Middle frontal gyrus (tissue), 1 donor: Measurements from ENCODE around the gene INAVA.

Experiments used
- DNase-seq: peaks from one replicate; pipeline ENCODE4 v3.0.0-alpha.2; 2015; ENCODE audit warnings: low spot score; ENCODE audit errors: extremely low spot score

INAVA gene

DNA sequence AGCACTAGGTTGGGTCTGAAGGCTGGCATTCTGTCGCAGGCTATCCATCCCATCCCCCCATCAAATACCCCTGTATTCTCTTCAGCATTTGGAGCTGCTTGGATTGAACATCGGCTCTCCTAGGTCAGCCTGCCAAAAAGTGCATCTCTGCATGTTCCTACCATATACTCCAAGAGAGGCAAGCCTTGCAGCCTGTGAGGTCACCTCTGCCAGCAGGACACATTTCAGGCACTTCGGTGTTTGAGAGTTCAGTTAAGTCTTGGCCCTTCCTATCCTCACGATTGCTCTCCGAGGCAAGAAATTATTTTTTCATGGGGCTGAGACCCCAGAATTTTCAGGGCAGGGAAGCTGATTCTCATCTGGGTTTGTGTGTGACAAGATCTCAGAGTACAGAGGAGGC is 19.3 kb upstream of the INAVA start:
- DNase-seq = no peak

- DNase-seq = no peak
Measured at GRCh38 chr1:200877010-200877409, 17.7 kb upstream of the INAVA start.

DNA sequence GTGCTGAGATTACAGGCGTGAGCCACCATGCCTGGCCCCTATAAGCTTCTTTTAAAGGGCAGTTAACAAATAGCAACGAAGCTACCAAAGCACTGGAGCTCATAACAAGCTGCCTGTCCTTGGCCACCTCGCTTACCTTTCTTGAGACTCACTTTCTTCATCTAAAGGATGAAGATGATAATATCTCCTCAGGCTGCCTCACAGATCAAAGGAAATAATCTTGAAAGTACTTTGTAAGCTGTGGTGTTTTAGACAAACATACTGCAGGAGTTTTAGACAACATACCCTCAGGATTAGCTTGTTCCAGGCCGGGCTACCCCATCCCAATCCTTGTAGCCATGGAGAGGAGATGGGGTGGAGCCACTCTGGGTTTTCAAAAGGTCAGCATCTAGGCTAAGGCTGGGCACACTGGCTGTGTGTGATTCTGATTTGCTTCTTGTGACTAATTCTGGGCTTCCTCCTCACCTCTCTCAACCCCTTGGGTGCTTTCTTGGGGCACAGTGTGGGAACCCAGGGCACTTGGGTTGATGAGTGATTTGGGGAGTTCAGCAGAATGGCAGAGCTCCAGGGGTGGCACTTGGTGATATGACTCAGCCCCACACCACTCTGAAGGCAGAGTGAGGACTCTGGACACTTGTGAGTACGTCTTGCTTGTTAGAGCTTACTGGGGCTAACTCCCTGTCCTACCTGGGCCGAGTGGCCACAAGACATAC is 16.7 kb upstream of the INAVA start:
- DNase-seq = no peak

DNA sequence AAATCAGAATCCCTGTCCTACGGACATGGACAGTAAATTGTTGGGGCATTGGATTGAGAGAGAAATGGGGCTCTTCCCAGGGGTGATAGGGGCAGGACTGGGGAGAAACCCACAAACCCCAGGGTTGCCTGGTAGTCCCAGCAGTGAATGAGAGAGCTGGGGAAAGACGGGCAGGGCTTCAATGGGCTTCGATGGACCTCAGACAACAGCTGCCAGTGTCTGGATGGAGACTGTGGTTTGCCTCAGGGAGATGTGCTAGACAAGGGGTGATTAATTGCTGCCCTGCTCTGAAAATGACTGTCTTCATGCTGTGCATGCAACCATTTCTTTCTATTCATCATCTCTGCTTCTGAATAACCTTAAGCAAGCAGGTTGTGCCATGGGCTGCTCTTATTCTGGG is 14.5 kb upstream of the INAVA start:
- no peak for DNase-seq

DNA sequence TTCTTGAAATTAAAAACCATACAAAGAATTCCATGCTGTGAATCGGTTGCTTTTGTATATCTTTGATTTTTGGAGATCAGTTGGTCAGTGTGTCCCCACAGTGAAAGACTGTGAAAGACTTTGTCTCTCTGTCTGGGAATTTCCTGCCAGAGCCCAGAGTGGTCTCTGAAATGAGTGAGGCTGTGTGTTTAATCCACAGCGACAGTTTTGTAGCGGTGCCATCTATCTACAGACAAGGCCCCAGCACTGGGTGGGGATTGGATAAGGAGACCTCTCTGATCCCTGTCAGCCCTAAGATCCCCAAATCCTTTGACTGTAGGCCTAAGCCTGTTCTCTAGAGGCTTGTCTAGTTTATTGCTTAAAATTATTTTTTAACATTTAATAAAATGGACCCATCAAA is 11.6 kb upstream of the INAVA start:
- no peak for DNase-seq

DNA sequence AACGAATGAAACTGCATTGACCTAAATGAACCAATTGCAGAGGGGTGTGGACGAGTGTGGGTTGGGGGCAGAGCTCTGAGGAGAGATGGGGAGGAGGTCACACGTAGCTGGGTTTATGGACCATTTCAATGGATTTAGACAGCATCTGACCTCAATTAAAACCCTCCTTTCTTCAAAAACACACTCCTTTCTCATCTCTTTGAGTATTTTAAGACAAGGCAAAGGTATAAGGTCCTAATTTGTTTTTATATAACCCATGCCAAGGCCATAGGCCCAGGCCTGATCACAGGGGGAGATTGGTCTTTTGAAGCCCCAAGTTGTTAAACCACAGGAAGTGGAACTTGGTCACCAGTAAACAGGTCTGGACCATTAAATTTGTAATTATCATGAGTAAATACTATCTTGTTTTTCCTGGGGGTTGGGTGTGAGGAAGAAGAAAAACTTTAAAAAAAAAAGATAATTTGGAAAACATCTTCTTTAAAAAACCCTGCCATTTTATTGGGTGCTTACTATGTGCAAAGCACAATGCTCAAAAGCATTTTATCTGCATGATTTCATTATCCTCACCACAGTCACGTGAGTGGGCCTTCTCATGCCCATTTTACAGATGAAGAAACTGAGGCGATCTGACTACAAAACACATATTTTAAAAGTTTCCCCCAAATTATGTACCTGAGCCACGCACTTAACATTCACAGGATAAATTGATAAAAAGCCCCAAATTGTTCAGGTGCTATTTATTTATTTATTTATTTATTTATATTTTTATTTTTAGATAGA is 8.9 kb upstream of the INAVA start:
- DNase-seq = no peak

GRCh38 chr1:200886594-200886993 is 8.1 kb upstream of the INAVA start:
- DNase-seq = no peak

DNA sequence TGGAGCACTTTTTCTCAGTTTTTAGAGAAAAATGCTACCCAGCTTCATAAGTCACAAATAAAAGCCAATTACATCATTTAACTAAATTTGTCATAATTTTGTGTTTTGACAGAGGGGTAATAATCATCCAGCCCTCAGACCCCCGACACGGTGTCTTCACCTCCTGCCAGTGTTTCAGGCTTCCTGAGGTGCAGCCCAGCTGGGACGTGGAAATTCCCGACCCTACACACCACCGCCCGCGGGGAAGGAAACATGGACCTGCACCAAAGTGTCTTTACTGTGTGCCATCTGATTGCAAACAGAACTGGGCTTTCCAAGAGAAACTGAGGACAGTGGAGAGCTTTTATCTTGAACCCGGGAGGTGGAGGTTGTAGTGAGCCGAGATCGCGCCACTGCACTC is 7.7 kb upstream of the INAVA start:
- no peak for DNase-seq

GRCh38 chr1:200887772-200888348 is 6.8 kb upstream of the INAVA start:
- no peak for DNase-seq

GRCh38 chr1:200888349-200888838 is 6.3 kb upstream of the INAVA start:
- DNase-seq = no peak

DNA sequence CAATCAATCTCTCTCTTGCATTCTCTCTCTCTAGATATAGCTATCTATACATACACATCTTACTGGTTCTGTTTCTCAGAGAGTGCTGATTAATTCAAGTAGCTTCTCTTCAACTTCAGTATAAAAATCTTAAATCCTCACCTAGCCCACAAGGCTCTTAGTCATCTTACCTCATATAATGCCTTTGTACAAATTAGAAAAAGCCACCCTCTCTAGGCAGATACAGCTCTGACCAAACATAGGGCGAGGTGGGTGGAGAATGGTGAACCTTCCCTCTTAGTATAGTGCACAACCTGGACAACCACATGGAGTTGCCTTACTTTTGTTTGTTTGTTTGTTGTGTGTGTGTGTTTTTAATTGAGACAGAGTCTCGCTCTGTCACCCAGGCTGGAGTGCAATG is 5.1 kb upstream of the INAVA start:
- DNase-seq = no peak

- DNase-seq = no peak
Measured at GRCh38 chr1:200890027-200890426, 4.7 kb upstream of the INAVA start.

- no peak for DNase-seq
Measured at GRCh38 chr1:200890818-200891773, 3.6 kb upstream of the INAVA start.

- no peak for DNase-seq
Measured at GRCh38 chr1:200891774-200892157, 2.9 kb upstream of the INAVA start.

DNA sequence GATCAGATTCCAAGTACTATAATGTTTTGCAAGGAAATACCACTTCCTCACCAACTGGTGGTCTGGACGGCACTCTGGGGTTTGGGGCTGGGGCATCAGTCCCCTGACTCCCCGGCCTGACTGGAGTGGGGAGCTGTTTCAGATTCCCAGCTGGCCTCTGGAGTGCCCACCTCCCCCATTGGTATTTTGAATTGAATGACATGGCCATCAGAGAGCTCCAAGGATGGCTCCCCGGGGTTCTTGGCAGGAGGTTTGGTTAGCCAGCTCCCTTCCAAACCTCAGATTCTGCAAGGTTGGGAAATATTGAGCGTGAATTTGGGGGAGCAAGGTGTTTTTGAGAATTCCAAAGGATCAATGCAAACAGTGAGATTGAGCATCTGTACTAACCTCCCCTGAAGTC is 2.2 kb upstream of the INAVA start:
- no peak for DNase-seq

DNA sequence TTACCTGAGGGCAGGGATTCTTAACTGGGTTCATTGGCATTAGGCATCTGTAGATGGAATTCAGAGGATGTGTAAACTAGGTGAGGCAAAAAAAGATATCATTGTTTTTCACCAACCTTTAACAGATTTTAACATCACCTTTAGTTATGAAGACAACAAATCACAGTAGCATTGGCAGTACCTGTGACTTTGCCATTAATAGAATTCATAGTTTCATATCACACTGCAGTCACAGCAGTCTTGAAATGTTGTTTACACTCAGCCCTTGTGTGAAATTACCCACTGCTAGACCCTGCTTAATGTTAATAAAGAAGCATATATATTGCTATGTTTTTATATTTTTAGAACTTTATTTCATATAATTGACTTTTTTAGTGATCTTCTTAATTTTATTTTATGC is 1.7 kb upstream of the INAVA start:
- DNase-seq = no peak

GRCh38 chr1:200893411-200893901 is 1.2 kb upstream of the INAVA start:
- no peak for DNase-seq

GRCh38 chr1:200895443-200895789 is 716 bp downstream of the INAVA start:
- no peak for DNase-seq

DNA sequence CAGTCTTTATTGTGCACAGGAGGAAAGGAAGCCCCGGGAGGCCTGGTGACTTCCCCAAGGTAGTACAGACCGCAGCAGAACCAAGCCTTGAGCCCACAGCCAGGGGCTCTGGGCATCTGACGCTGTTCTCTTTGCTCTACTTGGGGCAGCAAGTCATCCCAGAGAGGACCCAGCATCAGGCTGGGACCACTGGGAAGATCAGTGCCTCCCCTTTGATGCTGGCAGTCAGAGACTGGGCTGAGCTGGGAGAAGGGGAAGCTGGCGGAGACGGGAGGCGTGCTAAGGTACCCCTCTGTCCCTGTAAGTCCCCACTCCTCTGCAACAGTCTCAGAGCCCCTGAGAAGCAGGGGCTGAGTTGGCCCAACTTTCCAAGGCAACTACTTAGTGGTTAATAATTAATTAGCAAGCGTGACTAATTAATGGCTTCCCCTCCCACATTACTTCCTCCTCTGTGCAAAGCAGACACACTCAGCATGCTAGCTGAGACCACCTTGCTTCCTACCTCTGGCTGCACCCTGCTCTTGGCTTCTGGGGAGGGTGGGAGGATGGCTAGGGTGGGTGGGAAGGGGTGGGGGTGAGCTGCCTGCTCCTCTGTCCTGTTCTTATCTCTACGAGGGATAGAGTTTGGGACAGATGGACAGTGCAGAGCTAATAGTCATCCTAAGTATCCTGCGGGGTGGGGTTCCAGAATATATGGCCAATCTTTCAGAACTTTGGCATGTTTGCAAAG is 1.3 kb downstream of the INAVA start:
- no peak for DNase-seq

- DNase-seq = no peak
Measured at GRCh38 chr1:200896531-200897196, 2.0 kb downstream of the INAVA start.
